Measurements from ENCODE around the gene SENP5. TPM values are rescaled to one million over a fixed set of nuclear protein-coding genes. Genes with fewer than 3 reads are reported as not detected.

SENP5 gene
- total and polyA plus RNA-seq, 9 of the 15 experiments (the other 6 are each of a cell fraction or from before 2014, with no cell fraction given) = 18.3 to 59.7 (median 35.8) TPM

- TF ChIP-seq ZNF347 (CRISPR knock-in tag; IDR thresholded peaks at IDR 0.05; ENCODE audit: low read depth) (no peak), ZBTB5 (IDR thresholded peaks at IDR 0.05) (no peak), C11orf30 (IDR thresholded peaks at IDR 0.05; ENCODE audit: low read depth) (no peak), USF1 (CRISPR knock-in tag; IDR thresholded peaks at IDR 0.05) (no peak), ZBTB8A (IDR thresholded peaks at IDR 0.05; ENCODE audit: partially characterized antibody) (no peak), ZNF24 (IDR thresholded peaks at IDR 0.05) (no peak), EWSR1 (IDR thresholded peaks at IDR 0.05; ENCODE audit: borderline replicate concordance, low read depth, partially characterized antibody) (no peak), POLR2B (IDR thresholded peaks at IDR 0.05; ENCODE audit: low read depth, partially characterized antibody) (no peak)
Observed at GRCh38 chr3:196915375-196915774, 47.7 kb downstream of the SENP5 start (continued).

- in situ Hi-C loops (cut with MboI) = no loop called here
- ATAC-seq (no peak), DNase-seq (ENCODE audit: extremely low read depth in 1 of 4, low spot score in 3 of 4) (no peak), FAIRE-seq (no peak)
- H2AFZ ChIP-seq (ENCODE audit: low read depth, low read length) = no peak overlapping the region
- no peaks in the 10 kb centered on the region for H3K79me2 ChIP-seq (ENCODE audit: control insufficient read depth, insufficient read depth, low read length)
- no peaks in the 10 kb centered on the region for H3K9me1 ChIP-seq (ENCODE audit: control insufficient read depth, insufficient read depth, low read length)
- no peak overlapping the region for H3K9ac ChIP-seq (ENCODE audit: insufficient read depth in 1 of 2, low read depth in 2 of 2, low read length in 2 of 2)
- no peaks in the 10 kb centered on the region for H3K4me1 ChIP-seq (replicated peaks in 1 of 2; ENCODE audit: control insufficient read depth in 2 of 2, insufficient read depth in 2 of 2, low read length in 2 of 2)
- ChIA-PET POLR2A (no interaction called here), CTCF (ENCODE audit: low intra/inter-chr PET ratio) (no interaction called here)
- no peak overlapping the region for H3K4me3 ChIP-seq
- WGBS (ENCODE audit: insufficient coverage, low coverage, missing lambda C conversion rate) = 100% methylated on average over 1 of the region's 1 CpG
- H3K36me3 ChIP-seq (ENCODE audit: control insufficient read depth, insufficient read depth, low read length) = peaks cover 36% of the 10 kb centered on the region
- no peak overlapping the region for H3K4me2 ChIP-seq (ENCODE audit: insufficient read depth, low read length)
- intact Hi-C loops (cut with micrococcal nuclease) = no loop called here
- no peaks in the 10 kb centered on the region for H4K20me1 ChIP-seq (replicated peaks; ENCODE audit: control insufficient read depth, insufficient read depth, low read length)
- H3K27me3 ChIP-seq (ENCODE audit: control insufficient read depth in 2 of 2, insufficient read depth in 2 of 2, low read length in 2 of 2) = no peaks in the 10 kb centered on the region
- no TSS peak for BruUV-seq (replicated peaks)
- no peak overlapping the region for H3K27ac ChIP-seq (ENCODE audit: extremely low read depth, low read depth, low read length)
- no peaks in the 10 kb centered on the region; the same call in 1 of the 2 replicates for H3K9me3 ChIP-seq (replicated peaks; ENCODE audit: control insufficient read depth, insufficient read depth, low read depth, low read length)
- TF ChIP-seq ZNF41 (CRISPR knock-in tag; conservative IDR thresholded peaks at IDR 0.05) = no peak
- no peak for TF ChIP-seq SMAD3 (CRISPR knock-in tag; conservative IDR thresholded peaks at IDR 0.05)
- no peak for TF ChIP-seq ZNF696 (CRISPR knock-in tag; conservative IDR thresholded peaks at IDR 0.05)
- TF ChIP-seq VEZF1 (CRISPR knock-in tag; IDR thresholded peaks at IDR 0.05) = no peak
- TF ChIP-seq GABPB1 (CRISPR knock-in tag; IDR thresholded peaks at IDR 0.05) = no peak
- TF ChIP-seq POLR2A (conservative IDR thresholded peaks at IDR 0.05) = no peak
- no peak for TF ChIP-seq E2F1 (CRISPR knock-in tag; IDR thresholded peaks at IDR 0.05)
- no peak for TF ChIP-seq XRCC4 (IDR thresholded peaks at IDR 0.05; ENCODE audit: extremely low read depth, insufficient read depth, insufficient read length)
Observed at GRCh38 chr3:196916221-196916620, 48.5 kb downstream of the SENP5 start.

Data from K562 (cell line).